Ectodermal cell (in vitro differentiated cells): ENCODE data around the gene DCTD.

Source experiments
- H3K27ac ChIP-seq: 2 replicates; pipeline ENCODE4 v1.7.0; 2013; ENCODE audit warnings: mild to moderate bottlenecking, low read depth, low read length; ENCODE audit not compliant: insufficient read depth, poor library complexity, severe bottlenecking
- H3K27me3 ChIP-seq: 2 replicates; pipeline ENCODE4 v1.7.0; 2013; ENCODE audit warnings: mild to moderate bottlenecking, low read length; ENCODE audit not compliant: insufficient read depth, control insufficient read depth, poor library complexity, severe bottlenecking
- H3K36me3 ChIP-seq: one replicate; pipeline ENCODE4 v1.7.0; 2013; ENCODE audit warnings: low read length; ENCODE audit not compliant: control insufficient read depth, insufficient read depth
- H3K4me1 ChIP-seq: one replicate; pipeline ENCODE4 v1.7.0; 2013; ENCODE audit warnings: low read length; ENCODE audit not compliant: control insufficient read depth, insufficient read depth
- H3K4me3 ChIP-seq: 2 replicates; pipeline ENCODE4 v1.7.0; 2013; ENCODE audit warnings: low read depth, low read length, control low read depth; ENCODE audit not compliant: insufficient read depth
- H3K9me3 ChIP-seq: 2 replicates; pipeline ENCODE4 v1.7.0; 2013; ENCODE audit warnings: mild to moderate bottlenecking, low read length, moderate library complexity; ENCODE audit not compliant: control insufficient read depth
- WGBS, 2 experiments: methylation state at CpG; one replicate each; pipeline ENCODE4 v1.1.7; 2013; ENCODE audit warnings: missing lambda C conversion rate in 2 of 2; 5-methylcytosine and 5-hydroxymethylcytosine counted together

Gene DCTD

GRCh38 chr4:182847576-182848450, 69.4 kb downstream of the DCTD start:
- Histone ChIP-seq H3K27me3 (no peaks in the 10 kb centered on the region), H3K9me3 (no peaks in the 10 kb centered on the region), H3K27ac (no peak overlapping the region), H3K4me1 (peaks cover 4% of the 10 kb centered on the region), H3K4me3 (no peak overlapping the region), H3K36me3 (no peaks in the 10 kb centered on the region)
- 95% methylated on average over 27 of the region's 27 CpGs for WGBS, 2 experiments

GRCh38 chr4:182846036-182846435, 71.2 kb downstream of the DCTD start:
- H3K9me3 ChIP-seq: no peaks in the 10 kb centered on the region
- peaks cover 4% of the 10 kb centered on the region for H3K4me1 ChIP-seq
- WGBS, 2 experiments: 93 to 95% methylated on average over 8 of the region's 8 CpGs
- H3K27ac ChIP-seq: no peak overlapping the region
- H3K4me3 ChIP-seq: no peak overlapping the region
- no peaks in the 10 kb centered on the region for H3K27me3 ChIP-seq
- no peaks in the 10 kb centered on the region for H3K36me3 ChIP-seq

GRCh38 chr4:182845618-182846017, 71.6 kb downstream of the DCTD start:
- Histone ChIP-seq H3K4me1 (peaks cover 4% of the 10 kb centered on the region), H3K4me3 (no peak overlapping the region), H3K9me3 (no peaks in the 10 kb centered on the region), H3K36me3 (no peaks in the 10 kb centered on the region), H3K27me3 (no peaks in the 10 kb centered on the region), H3K27ac (no peak overlapping the region)
- 92 to 93% methylated on average over 6 of the region's 6 CpGs for WGBS, 2 experiments

GRCh38 chr4:182843808-182844325, 73.3 kb downstream of the DCTD start:
- H3K4me1 ChIP-seq: peaks cover 4% of the 10 kb centered on the region
- H3K27ac ChIP-seq: no peak overlapping the region
- 89 to 92% methylated on average over 9 of the region's 9 CpGs for WGBS, 2 experiments
- no peaks in the 10 kb centered on the region for H3K36me3 ChIP-seq
- no peak overlapping the region for H3K4me3 ChIP-seq
- no peaks in the 10 kb centered on the region for H3K9me3 ChIP-seq
- H3K27me3 ChIP-seq: no peaks in the 10 kb centered on the region

- H3K27ac ChIP-seq: no peak overlapping the region
- H3K9me3 ChIP-seq: no peaks in the 10 kb centered on the region
- H3K4me1 ChIP-seq: peaks cover 2% of the 10 kb centered on the region
- no peak overlapping the region for H3K4me3 ChIP-seq
- 88% methylated on average over 17 of the region's 17 CpGs for WGBS, 2 experiments
- H3K36me3 ChIP-seq: no peaks in the 10 kb centered on the region
- H3K27me3 ChIP-seq: no peaks in the 10 kb centered on the region
These were observed 74.3 kb downstream of the DCTD start for GRCh38 chr4:182842759-182843390.

GRCh38 chr4:182842104-182842600, 75.0 kb downstream of the DCTD start:
- H3K27ac ChIP-seq: no peak overlapping the region
- 93 to 94% methylated on average over 11 of the region's 11 CpGs for WGBS, 2 experiments

GRCh38 chr4:182840108-182840507, 77.1 kb downstream of the DCTD start:
- Histone ChIP-seq H3K4me1 (no peaks in the 10 kb centered on the region), H3K4me3 (no peak overlapping the region), H3K36me3 (no peaks in the 10 kb centered on the region), H3K9me3 (no peaks in the 10 kb centered on the region), H3K27ac (no peak overlapping the region), H3K27me3 (no peaks in the 10 kb centered on the region)
- WGBS, 2 experiments: 94 to 95% methylated on average over 10 of the region's 10 CpGs

More at GRCh38 chr4:182842104-182842600, 75.0 kb downstream of the DCTD start:
- no peaks in the 10 kb centered on the region for H3K9me3 ChIP-seq
- H3K36me3 ChIP-seq: no peaks in the 10 kb centered on the region
- H3K27me3 ChIP-seq: no peaks in the 10 kb centered on the region
- no peaks in the 10 kb centered on the region for H3K4me1 ChIP-seq
- H3K4me3 ChIP-seq: no peak overlapping the region
